Measurements from ENCODE around the gene KCNIP3.
A peak's percentile ranks its signal among the peaks of the same experiment; 100 is the strongest.
"Not testable (repeated sequence)": the region's sequence is repeated elsewhere in the genome, so short reads cannot be mapped to it uniquely, and the experiment has no call there.

The KCNIP3 gene

DNA sequence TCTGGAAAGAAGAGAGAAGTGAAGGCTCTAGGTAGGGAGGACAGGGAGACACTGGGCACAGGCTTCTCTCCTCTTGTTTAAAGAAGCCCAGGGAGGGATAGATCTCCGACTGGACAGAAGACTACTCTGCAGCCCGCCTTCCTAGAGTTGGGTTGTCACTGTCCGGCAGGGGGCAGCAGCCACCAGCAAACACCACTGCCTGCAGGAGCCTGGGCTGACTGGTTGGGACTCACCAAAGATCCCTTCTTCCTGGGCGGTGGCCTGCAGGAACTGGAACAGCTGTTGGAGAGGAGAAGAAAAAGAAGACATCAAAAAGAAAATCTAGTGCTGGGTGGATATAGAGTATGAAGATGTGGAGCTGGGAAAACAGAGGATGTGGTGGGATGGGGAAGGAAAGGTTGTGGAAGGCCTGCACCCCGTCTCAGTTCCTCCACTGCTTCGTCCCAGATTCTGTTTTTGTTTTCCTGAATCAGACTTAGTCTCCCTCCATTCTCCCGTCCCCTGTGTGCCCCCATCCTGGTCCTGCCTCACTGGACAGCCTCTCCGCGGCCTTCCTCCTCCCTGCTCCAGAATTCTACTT, 117.0 kb downstream of the KCNIP3 start:
- peak; percentile 86 for DNase-seq (ENCODE audit: low read depth in 2 of 2)
- peak; percentile 80 for TF ChIP-seq CTCF (IDR thresholded peaks at IDR 0.05; ENCODE audit: low read depth, low read length)
- H3K4me3 ChIP-seq (replicated peaks in 1 of 2; ENCODE audit: low read depth in 2 of 2, low read length in 2 of 2), result not testable (repeated sequence)

DNA sequence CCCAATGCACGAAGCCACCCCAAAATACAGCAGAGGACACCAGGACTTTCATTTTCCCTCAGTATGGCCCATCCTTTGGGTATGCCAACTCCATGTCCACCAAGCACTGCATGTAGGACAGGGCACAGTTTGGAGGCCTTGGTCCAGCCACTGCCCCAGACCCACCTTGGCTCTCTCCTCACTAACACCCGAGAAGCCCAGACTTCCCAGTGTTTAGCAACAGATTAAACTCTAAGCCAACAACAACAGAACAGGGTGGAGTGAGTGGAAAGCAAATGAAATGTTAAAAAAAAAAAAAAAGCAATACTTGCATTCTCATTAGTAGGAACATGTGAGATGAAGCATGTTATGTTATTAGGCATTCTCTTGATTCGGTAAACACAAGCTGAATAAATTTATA, 118.0 kb downstream of the KCNIP3 start:
- not testable (repeated sequence) for H3K4me3 ChIP-seq (replicated peaks in 1 of 2; ENCODE audit: low read depth in 2 of 2, low read length in 2 of 2); DNase-seq (ENCODE audit: low read depth in 2 of 2)

GRCh38 chr2:95415561-95415960, 118.4 kb downstream of the KCNIP3 start:
- H3K4me3 ChIP-seq (replicated peaks in 1 of 2; ENCODE audit: low read depth in 2 of 2, low read length in 2 of 2); DNase-seq (ENCODE audit: low read depth in 2 of 2): not testable (repeated sequence)

DNA sequence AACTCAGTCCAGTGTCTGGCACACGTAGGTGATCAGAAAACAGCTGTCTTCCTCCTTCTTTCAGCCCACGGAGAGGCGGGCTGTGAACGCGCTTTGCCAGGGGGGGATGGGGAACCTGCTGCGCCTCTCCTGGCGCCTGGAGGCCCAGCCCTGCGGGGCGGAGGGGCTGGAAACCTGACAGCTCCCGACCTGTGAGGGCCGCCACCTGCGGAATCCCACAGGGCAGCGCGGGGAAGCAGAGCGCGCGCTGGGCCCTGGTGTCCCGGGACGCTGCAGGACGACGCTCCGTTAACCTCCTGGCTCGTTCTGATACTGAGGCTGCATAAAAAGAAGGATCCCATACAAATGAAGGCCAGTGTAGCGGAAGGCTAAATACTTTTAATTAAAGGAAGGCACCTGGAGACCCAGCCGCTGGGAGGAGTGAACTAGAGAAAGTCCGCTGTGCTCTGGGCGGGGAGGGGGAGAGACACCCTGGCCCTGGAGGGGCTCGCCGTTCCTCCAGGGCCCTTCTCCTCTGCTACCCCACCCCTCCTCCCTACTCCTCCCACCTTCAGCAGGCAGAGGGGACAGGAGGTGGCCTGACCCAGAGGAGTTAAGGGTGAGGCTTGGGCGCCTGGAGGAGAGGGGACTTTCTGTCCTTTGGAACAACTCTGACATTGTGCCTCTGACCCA, 130.2 kb downstream of the KCNIP3 start:
- DNase-seq (ENCODE audit: low read depth in 2 of 2); H3K4me3 ChIP-seq (replicated peaks in 1 of 2; ENCODE audit: low read depth in 2 of 2, low read length in 2 of 2): not testable (repeated sequence)

GRCh38 chr2:95429748-95430467, 132.8 kb downstream of the KCNIP3 start:
- DNase-seq (ENCODE audit: low read depth in 2 of 2); H3K4me3 ChIP-seq (replicated peaks in 1 of 2; ENCODE audit: low read depth in 2 of 2, low read length in 2 of 2): not testable (repeated sequence)

- not testable (repeated sequence) for H3K4me3 ChIP-seq (replicated peaks in 1 of 2; ENCODE audit: low read depth in 2 of 2, low read length in 2 of 2); DNase-seq (ENCODE audit: low read depth in 2 of 2)
Observed at GRCh38 chr2:95433373-95433772, 136.2 kb downstream of the KCNIP3 start.

DNA sequence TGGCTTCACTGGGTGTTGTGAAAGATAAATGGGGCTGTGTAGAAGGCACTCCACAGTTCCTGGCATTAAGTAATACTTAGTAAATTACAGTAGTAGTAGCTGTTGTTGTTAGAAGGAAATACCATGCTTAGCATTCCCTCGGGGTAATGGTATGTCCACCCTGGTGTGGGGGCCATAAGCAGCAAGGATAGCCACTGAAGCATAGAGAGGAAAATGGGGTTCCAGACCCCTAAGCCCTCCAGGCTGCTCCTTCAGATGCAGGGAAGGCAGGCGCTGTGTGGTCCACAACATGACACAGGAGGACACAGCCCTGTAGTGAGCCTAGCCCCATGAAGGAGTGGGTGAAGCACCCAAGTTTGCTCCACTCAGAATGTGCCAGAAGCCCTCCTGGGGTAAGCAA, 136.8 kb downstream of the KCNIP3 start:
- not testable (repeated sequence) for DNase-seq (ENCODE audit: low read depth in 2 of 2); H3K4me3 ChIP-seq (replicated peaks in 1 of 2; ENCODE audit: low read depth in 2 of 2, low read length in 2 of 2)

GRCh38 chr2:95434507-95435076, 137.4 kb downstream of the KCNIP3 start:
- DNase-seq (ENCODE audit: low read depth in 2 of 2), result peak; percentile 24 to 57
- not testable (repeated sequence) for H3K4me3 ChIP-seq (replicated peaks in 1 of 2; ENCODE audit: low read depth in 2 of 2, low read length in 2 of 2)

DNA sequence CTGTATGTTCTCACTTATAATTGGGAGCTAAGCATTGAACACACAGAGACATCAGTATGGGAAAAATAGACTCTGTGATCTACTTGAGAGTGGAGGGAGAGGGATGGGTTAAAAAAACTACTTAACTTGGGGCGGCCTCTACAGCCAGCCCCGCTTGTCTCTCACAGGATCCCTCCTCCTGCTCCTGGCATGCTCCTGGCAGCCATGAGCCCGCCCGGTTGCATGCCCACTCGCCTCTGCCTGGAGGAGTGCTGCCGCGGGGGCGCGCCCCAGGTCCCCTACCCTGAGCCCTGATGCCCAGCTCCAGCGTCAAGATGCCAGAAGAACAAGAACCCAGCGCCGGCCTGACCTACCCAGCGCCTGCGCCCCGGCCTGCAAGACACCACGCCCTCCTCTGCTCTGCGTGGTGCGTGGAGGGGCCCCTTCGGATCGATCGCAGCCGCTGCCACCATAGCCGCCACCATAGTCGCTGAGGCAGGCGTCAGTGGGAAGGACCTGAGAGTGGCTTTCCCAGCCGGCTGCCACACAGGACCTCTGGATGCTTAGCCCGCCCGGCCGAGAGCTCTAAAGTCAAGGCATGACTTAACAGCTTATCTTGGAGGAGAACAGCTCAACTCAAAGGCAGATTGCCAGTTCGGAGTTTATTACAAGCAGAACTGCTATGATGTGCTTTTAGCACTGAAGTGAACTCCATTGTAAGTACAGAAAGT, 138.2 kb downstream of the KCNIP3 start:
- H3K4me3 ChIP-seq (replicated peaks in 1 of 2; ENCODE audit: low read depth in 2 of 2, low read length in 2 of 2); DNase-seq (ENCODE audit: low read depth in 2 of 2): not testable (repeated sequence)

Measured in cardiac fibroblast (primary cell).